GM18507 (cell line): ENCODE measurements around the gene ITGA3.
"Not testable (repeated sequence)": the region's sequence is repeated elsewhere in the genome, so short reads cannot be mapped to it uniquely, and the experiment has no call there.

Source experiments
- DNase-seq: peaks from one replicate; pipeline ENCODE4 v3.0.0; 2011; ENCODE audit warnings: low read depth; ENCODE audit not compliant: insufficient read length; ENCODE audit errors: extremely low spot score
- FAIRE-seq: peaks from 2 replicates; lab custom pipeline; 2011; peaks lifted over from hg19 to GRCh38; lab: Jason Lieb, UNC

Gene ITGA3

GRCh38 chr17:50050431-50051032, 5.4 kb upstream of the ITGA3 start:
- DNase-seq: no peak

GRCh38 chr17:50051082-50051576, 4.8 kb upstream of the ITGA3 start:
- DNase-seq: no peak
- FAIRE-seq: no peak

More at GRCh38 chr17:50050431-50051032, 5.4 kb upstream of the ITGA3 start:
- no peak for FAIRE-seq

- DNase-seq (no peak), FAIRE-seq (no peak)
Observed at GRCh38 chr17:50051606-50052005, 4.3 kb upstream of the ITGA3 start.

GRCh38 chr17:50052241-50052796, 3.6 kb upstream of the ITGA3 start:
- FAIRE-seq (no peak), DNase-seq (no peak)

GRCh38 chr17:50052822-50053653, 2.9 kb upstream of the ITGA3 start:
- no peak for FAIRE-seq

GRCh38 chr17:50053654-50053960, 2.3 kb upstream of the ITGA3 start:
- FAIRE-seq (no peak), DNase-seq (no peak)

More at GRCh38 chr17:50052822-50053653, 2.9 kb upstream of the ITGA3 start:
- no peak for DNase-seq

- FAIRE-seq: no peak
- no peak for DNase-seq
Observed at GRCh38 chr17:50055055-50055425, 870 bp upstream of the ITGA3 start.

GRCh38 chr17:50056217-50056960, 479 bp downstream of the ITGA3 start:
- peak; percentile 79 for FAIRE-seq
- peak; percentile 46 for DNase-seq

- FAIRE-seq: no peak
- DNase-seq: no peak
Observed at GRCh38 chr17:50056961-50057330, 1.0 kb downstream of the ITGA3 start.

- no peak for FAIRE-seq
- DNase-seq: no peak
Observed at GRCh38 chr17:50057521-50057991, 1.6 kb downstream of the ITGA3 start.

GRCh38 chr17:50058296-50058953, 2.5 kb downstream of the ITGA3 start:
- DNase-seq: no peak
- FAIRE-seq: no peak

GRCh38 chr17:50059256-50059655, 3.3 kb downstream of the ITGA3 start:
- DNase-seq: no peak
- no peak for FAIRE-seq

GRCh38 chr17:50059759-50060273, 3.9 kb downstream of the ITGA3 start:
- no peak for DNase-seq
- FAIRE-seq: no peak

- no peak for FAIRE-seq
- DNase-seq: no peak
Observed at GRCh38 chr17:50060951-50061712, 5.2 kb downstream of the ITGA3 start.

GRCh38 chr17:50061713-50062045, 5.8 kb downstream of the ITGA3 start:
- not testable (repeated sequence) for DNase-seq, FAIRE-seq

GRCh38 chr17:50062293-50063243, 6.7 kb downstream of the ITGA3 start:
- DNase-seq: no peak
- no peak for FAIRE-seq

- FAIRE-seq (no peak), DNase-seq (no peak)
Observed at GRCh38 chr17:50063561-50064252, 7.8 kb downstream of the ITGA3 start.
